Heart left ventricle (tissue), 16 donors: ENCODE measurements around the gene APOOL. TPM values are rescaled to one million over a fixed set of nuclear protein-coding genes. Genes with fewer than 3 reads are reported as not detected.

Experiments
- ATAC-seq, 4 donors: fragments of 200-7000 bp; cut with Tn5 transposase; one replicate each; pipeline ENCODE4 v1.9.1; 2020 to 2022; ENCODE audit warnings: moderate library complexity in 4 of 4, mild to moderate bottlenecking in 3 of 4, moderate number of reproducible peaks in 1 of 4
- DNase-seq, 5 donors: peaks; one replicate each; pipeline ENCODE4 v3.0.0-alpha.2; 2020
- H3K27ac ChIP-seq, 12 donors: fragments of 200-600 bp; sonication (generic) in 4 of 12; one replicate each; pipeline versions ENCODE4 v1.5.0 to v1.8.0; 2016 to 2022; ENCODE audit warnings: mild to moderate bottlenecking in 2 of 12
- H3K27me3 ChIP-seq, 9 donors: fragments of 200-600 bp; sonication (generic) in 2 of 9; one replicate each; pipeline versions ENCODE4 v1.5.1 to v1.8.0; 2016 to 2022; ENCODE audit warnings: mild to moderate bottlenecking in 3 of 9
- H3K36me3 ChIP-seq, 9 donors: fragments of 200-600 bp; sonication (generic) in 2 of 9; one replicate each; pipeline versions ENCODE4 v1.5.0 to v1.8.0; 2018 to 2022; ENCODE audit warnings: mild to moderate bottlenecking in 2 of 9
- H3K4me1 ChIP-seq, 12 donors: fragments of 200-600 bp; sonication (generic) in 4 of 12; one replicate each; pipeline versions ENCODE4 v1.5.0 to v1.8.0; 2016 to 2022; ENCODE audit warnings: mild to moderate bottlenecking in 3 of 12
- H3K4me3 ChIP-seq, 12 donors: fragments of 200-600 bp; sonication (generic) in 4 of 12; one replicate each; pipeline versions ENCODE4 v1.5.0 to v1.8.0; 2017 to 2022; ENCODE audit warnings: mild to moderate bottlenecking in 9 of 12, moderate library complexity in 4 of 12
- H3K9me3 ChIP-seq, 12 donors: fragments of 200-600 bp; sonication (generic) in 4 of 12; one replicate each; pipeline versions ENCODE4 v1.5.0 to v1.8.0; 2016 to 2022; ENCODE audit warnings: mild to moderate bottlenecking in 1 of 12
- CTCF ChIP-seq, 12 donors: fragments of 200-600 bp; sonication (generic) in 4 of 12; IDR thresholded peaks; one replicate each; pipeline versions ENCODE4 v1.5.0 to v1.8.0; 2018 to 2022; ENCODE audit warnings: antibody characterized with exemption in 12 of 12, mild to moderate bottlenecking in 5 of 12
- POLR2A ChIP-seq, 2 donors: fragments of 450-650 bp; IDR thresholded peaks; one replicate each; pipeline ENCODE4 v1.6.1; 2017; ENCODE audit warnings: antibody characterized with exemption in 2 of 2, mild to moderate bottlenecking in 2 of 2, moderate library complexity in 2 of 2
- WGBS, 4 donors: extraction: QIAGEN DNeasy Blood & Tissue Kit in 2 of 4; methylation state at CpG; one replicate each; pipeline versions ENCODE4 v1.1.5 to v1.1.7; 2013 to 2018; 5-methylcytosine and 5-hydroxymethylcytosine counted together
- intact Hi-C, 10 donors: fragments of 100-400 bp; cut with DNase I; formaldehyde crosslinking; loops; one replicate each; pipeline versions ENCODE4 v1.11.1 to v1.14.2; 2022
- polyA plus RNA-seq, 2 donors: library from polyadenylated mRNA; stranded (reverse); fragments of 200-250 nt; gene quantifications; one replicate each; pipeline ENCODE4 v1.2.3, GENCODE V29; 2013
- total RNA-seq, 9 donors: library from RNA; depleted of rRNA in 2 of 9; stranded (reverse); fragments of >200 nt in 2 of 9; fragmentation: NEBNext Ultra II Directional in 3 of 9; extraction: Animal tissue kit (Norgen Biotek cat#: 25700) in 3 of 9; gene quantifications; one replicate each; pipeline versions ENCODE4 v1.1.0 to v1.2.4, GENCODE V29; 2016 to 2023
- donor health status: ischemic (EF 13 %, LVEDD 7.1; RV severe dilation, severe dysfunction).
- donor health status: healthy with polysubstance abuse.
- donor health status: DM: no; HTN: yes; CAD: no.
- donor health status: DM: no; HTN: no; CAD: no.
- donor health status: ischemic (EF 25% LVEDD 6.9; RV normal size, moderate dysfunction).
- donor health status: ischemic (EF 25% LVEDD 5.7; RV mildly dilated, moderate dysfunction).
- donor health status: healthy.
- donor health status: DM: yes; HTN: yes; CAD: no.
- donor health status: ischemic (EF 35%, LVEDD 5.7; RV mildly dilated, moderate dysfunction).
- donor health status: nonischemic (EF 11% LVEDD 7.7; RV severe dilation, severe dysfunction).
- donor health status: DM: yes; HTN: yes; CAD: no.
- donor health status: PGD.
- donor health status: ischemic (EF 29% LVEDD 5.4; RV normal size, mild dysfunction).
- donor health status: nonischemic (EF 23%, LVEDD 6.1; RV moderate dilation, normal function).

APOOL gene
- total and polyA plus RNA-seq, 11 donors: 5.7 to 63.0 (median 47.8) TPM

GRCh38 chrX:85017721-85018120 is 14.0 kb downstream of the APOOL start:
- Histone ChIP-seq H3K27ac (no peak overlapping the region), H3K27me3 (no peaks in the 10 kb centered on the region), H3K9me3 (peaks cover 0 to 13% (median 2%) of the 10 kb centered on the region in 12 donors), H3K4me1 (no peaks in the 10 kb centered on the region), H3K4me3 (no peak overlapping the region), H3K36me3 (no peaks in the 10 kb centered on the region)
- WGBS, 4 donors: 91 to 100% (median 96%) methylated on average over 2 of the region's 2 CpGs
- intact Hi-C loops: no loop called here
- TF ChIP-seq POLR2A (IDR thresholded peaks at IDR 0.05): no peak
- no peak for TF ChIP-seq CTCF (IDR thresholded peaks at IDR 0.05)
- DNase-seq (no peak), ATAC-seq (no peak)

GRCh38 chrX:85018471-85018870 is 14.8 kb downstream of the APOOL start:
- DNase-seq: no peak
- H3K4me3 ChIP-seq: no peak overlapping the region
- TF ChIP-seq CTCF (IDR thresholded peaks at IDR 0.05) (no peak), POLR2A (IDR thresholded peaks at IDR 0.05) (no peak)
- no peaks in the 10 kb centered on the region for H3K27me3 ChIP-seq
- peaks cover 0 to 13% (median 2%) of the 10 kb centered on the region in 12 donors for H3K9me3 ChIP-seq
- no peak overlapping the region for H3K27ac ChIP-seq
- WGBS, 4 donors: 94 to 100% (median 100%) methylated on average over 1 of the region's 1 CpG
- no peaks in the 10 kb centered on the region for H3K36me3 ChIP-seq
- ATAC-seq: no peak
- H3K4me1 ChIP-seq: no peaks in the 10 kb centered on the region
- intact Hi-C loops: no loop called here

- Histone ChIP-seq H3K27ac (no peak overlapping the region), H3K36me3 (no peaks in the 10 kb centered on the region), H3K4me3 (no peak overlapping the region), H3K9me3 (peaks cover 0 to 13% (median 2%) of the 10 kb centered on the region in 12 donors), H3K4me1 (peaks cover 0 to 7% (median 0%) of the 10 kb centered on the region in 12 donors), H3K27me3 (no peaks in the 10 kb centered on the region)
- no peak for DNase-seq
- intact Hi-C loops: no loop called here
- no peak for ATAC-seq
- WGBS, 4 donors: 87 to 98% (median 93%) methylated on average over 3 to 4 of the region's 4 CpGs
- TF ChIP-seq CTCF (IDR thresholded peaks at IDR 0.05) (no peak), POLR2A (IDR thresholded peaks at IDR 0.05) (no peak)
Observed at GRCh38 chrX:85020216-85020615, 16.5 kb downstream of the APOOL start.

- Histone ChIP-seq H3K9me3 (peaks cover 0 to 9% (median 0%) of the 10 kb centered on the region in 12 donors), H3K27me3 (no peaks in the 10 kb centered on the region), H3K27ac (no peak overlapping the region), H3K4me1 (peaks cover 0 to 7% (median 0%) of the 10 kb centered on the region in 12 donors), H3K36me3 (no peaks in the 10 kb centered on the region), H3K4me3 (no peak overlapping the region)
- intact Hi-C loops: no loop called here
- 49 to 56% (median 52%) methylated on average over 2 of the region's 2 CpGs for WGBS, 4 donors
- no peak for ATAC-seq
- no peak for DNase-seq
- no peak for TF ChIP-seq POLR2A (IDR thresholded peaks at IDR 0.05)
- no peak for TF ChIP-seq CTCF (IDR thresholded peaks at IDR 0.05)
Observed at GRCh38 chrX:85024044-85024443, 20.4 kb downstream of the APOOL start.
